HCT116 (cell line): Measurements from ENCODE around the gene ADARB1. TPM values are rescaled to one million over a fixed set of nuclear protein-coding genes. Genes with fewer than 3 reads are reported as not detected.

Experiments used
- ATAC-seq: fragments of 200-7000 bp; cut with Tn5 transposase; 2 replicates; pipeline ENCODE4 v1.9.1; 2020; ENCODE audit warnings: mild to moderate bottlenecking, moderate library complexity
- BruUV-seq: library from RNA; stranded (reverse); fragments of 400-500 nt; replicated peaks from 2 replicates; lab custom pipeline; 2021; lab: Mats Ljungman, UMichigan
- CTCF ChIA-PET: fragments of 300-600 bp; sonication (Branson Sonifier 250); formaldehyde crosslinking; loops from one replicate; lab custom pipeline; 2021; ENCODE audit warnings: antibody characterized with exemption; lab: Charles Lee
- POLR2A ChIA-PET: fragments of 300-600, 350-600 bp; sonication (Branson Sonifier 250); formaldehyde crosslinking; loops from one replicate; lab custom pipeline; 2021; ENCODE audit warnings: antibody characterized with exemption; lab: Charles Lee
- RAD21 ChIA-PET, 2 experiments: fragments of 300-600 bp; sonication (Branson Sonifier 250); formaldehyde crosslinking; loops; one replicate each; lab custom pipeline; 2023; ENCODE audit warnings: low total read pairs in 2 of 2; ENCODE audit not compliant: uncharacterized antibody in 2 of 2, unreplicated experiment in 2 of 2, low non-redundant PET in 1 of 2; lab: Charles Lee
- DNase-seq: peaks from one replicate; pipeline ENCODE4 v3.0.0-alpha.2; 2010; ENCODE audit warnings: low read depth, low spot score
- H2AFZ ChIP-seq: fragments of 200-600 bp; shearing (Covaris generic), sonication (generic); 2 replicates; pipeline ENCODE4 v1.6.1; 2017; ENCODE audit warnings: low read depth, mixed run types, mixed read lengths, antibody characterized with exemption, low read length; ENCODE audit not compliant: poor library complexity, severe bottlenecking
- H3K27ac ChIP-seq: 2 replicates; pipeline ENCODE4 v1.5.1; 2012; ENCODE audit warnings: low read depth, low read length
- H3K27me3 ChIP-seq: fragments of 200-600 bp; sonication (generic); 2 replicates; pipeline ENCODE4 v1.6.1; 2016; ENCODE audit warnings: mixed run types, low read length, mixed read lengths; ENCODE audit not compliant: insufficient read depth
- H3K36me3 ChIP-seq, 2 experiments: fragments of 200-500 bp in 1 of 2; fragments of 200-600 bp in 1 of 2; sonication (Bioruptor generic) in 1 of 2; sonication (generic) in 1 of 2; 2 replicates each; pipeline versions ENCODE4 v1.5.1 to v1.6.1; 2014 to 2016; ENCODE audit warnings: low read length in 2 of 2, inconsistent platforms in 1 of 2, mixed read lengths in 1 of 2, mixed run types in 1 of 2; ENCODE audit not compliant: insufficient read depth in 2 of 2, control insufficient read depth in 1 of 2
- H3K4me1 ChIP-seq, 2 experiments: fragments of 200-600 bp in 1 of 2; sonication (generic) in 1 of 2; 2 replicates each; pipeline versions ENCODE4 v1.5.1 to v1.6.1; 2012 to 2017; ENCODE audit warnings: low read length in 2 of 2, inconsistent platforms in 1 of 2, mild to moderate bottlenecking in 1 of 2, mixed read lengths in 1 of 2, mixed run types in 1 of 2, moderate library complexity in 1 of 2; ENCODE audit not compliant: insufficient read depth in 2 of 2, control insufficient read depth in 1 of 2
- H3K4me2 ChIP-seq: fragments of 200-600 bp; sonication (generic); 2 replicates; pipeline ENCODE4 v1.6.1; 2017; ENCODE audit warnings: mixed run types, low read length, mixed read lengths
- H3K4me3 ChIP-seq, 2 experiments: fragments of 200-600 bp in 1 of 2; sonication (generic) in 1 of 2; replicated peaks in 1 of 2; 2 replicates each; pipeline ENCODE4 v1.5.1; 2011 to 2016; ENCODE audit warnings: low read length in 2 of 2, control low read depth in 1 of 2, low read depth in 1 of 2, mild to moderate bottlenecking in 1 of 2, mixed read lengths in 1 of 2, mixed run types in 1 of 2
- H3K79me2 ChIP-seq: fragments of 200-600 bp; sonication (generic); 2 replicates; pipeline ENCODE4 v1.6.1; 2017; ENCODE audit warnings: mild to moderate bottlenecking, mixed run types, low read length, moderate library complexity, mixed read lengths; ENCODE audit not compliant: insufficient read depth
- H3K9ac ChIP-seq: fragments of 200-600 bp; sonication (generic); 2 replicates; pipeline ENCODE4 v1.6.1; 2016; ENCODE audit warnings: low read length, mixed read lengths
- H3K9me2 ChIP-seq: fragments of 200-600 bp; sonication (generic), shearing (Covaris generic); 2 replicates; pipeline ENCODE4 v1.6.1; 2017; ENCODE audit warnings: mixed run types, mild to moderate bottlenecking, moderate library complexity; ENCODE audit not compliant: insufficient read depth
- H3K9me3 ChIP-seq, 2 experiments: fragments of 200-500 bp in 1 of 2; fragments of 200-600 bp in 1 of 2; sonication (Bioruptor generic) in 1 of 2; sonication (generic) in 1 of 2; 2 replicates each; pipeline ENCODE4 v1.6.1; 2014 to 2017; ENCODE audit warnings: low read length in 2 of 2, mixed read lengths in 2 of 2, inconsistent platforms in 1 of 2, low read depth in 1 of 2, mild to moderate bottlenecking in 1 of 2, mixed run types in 1 of 2, moderate library complexity in 1 of 2; ENCODE audit not compliant: control insufficient read depth in 1 of 2, insufficient read depth in 1 of 2
- H4K20me1 ChIP-seq: fragments of 200-600 bp; sonication (generic), shearing (Covaris generic); 2 replicates; pipeline ENCODE4 v1.6.1; 2017; ENCODE audit warnings: mixed run types, mild to moderate bottlenecking, moderate library complexity; ENCODE audit not compliant: insufficient read depth
- CBX3 ChIP-seq: IDR thresholded peaks from 2 replicates; pipeline ENCODE4 v1.6.1; 2012; ENCODE audit warnings: low read depth
- CEBPB ChIP-seq: IDR thresholded peaks from 2 replicates; pipeline ENCODE4 v1.6.1; 2012; ENCODE audit warnings: low read depth
- EGR1 ChIP-seq: IDR thresholded peaks from 2 replicates; pipeline ENCODE4 v1.6.1; 2012; ENCODE audit warnings: low read depth
- ELF1 ChIP-seq: IDR thresholded peaks from 2 replicates; pipeline ENCODE4 v1.6.1; 2012; ENCODE audit warnings: low read depth, borderline replicate concordance
- EZH2 ChIP-seq: fragments of 200-600 bp; sonication (generic); IDR thresholded peaks from 2 replicates; pipeline ENCODE4 v1.6.1; 2017; ENCODE audit warnings: antibody characterized with exemption, mixed run types
- EZH2phosphoT487 ChIP-seq: fragments of 200-600 bp; IDR thresholded peaks from 2 replicates; pipeline ENCODE4 v1.6.1; 2018; ENCODE audit warnings: antibody characterized with exemption, borderline replicate concordance
- FOSL1 ChIP-seq: IDR thresholded peaks from 2 replicates; pipeline ENCODE4 v1.6.1; 2012; ENCODE audit warnings: low read depth
- JUND ChIP-seq: IDR thresholded peaks from 2 replicates; pipeline ENCODE4 v1.6.1; 2012
- POLR2A ChIP-seq: IDR thresholded peaks from 2 replicates; pipeline ENCODE4 v1.7.0; 2011; ENCODE audit warnings: borderline replicate concordance; ENCODE audit not compliant: insufficient read depth, insufficient read length; ENCODE audit errors: extremely low read depth
- RAD21 ChIP-seq: IDR thresholded peaks from 2 replicates; pipeline ENCODE4 v1.6.1; 2012; ENCODE audit warnings: low read depth, mild to moderate bottlenecking
- SIN3A ChIP-seq: IDR thresholded peaks from 2 replicates; pipeline ENCODE4 v1.6.1; 2012; ENCODE audit warnings: low read depth
- SP1 ChIP-seq: IDR thresholded peaks from 2 replicates; pipeline ENCODE4 v1.6.1; 2012; ENCODE audit warnings: low read depth
- SRF ChIP-seq: IDR thresholded peaks from 2 replicates; pipeline ENCODE4 v1.6.1; 2012; ENCODE audit warnings: low read depth
- TCF7L2 ChIP-seq: IDR thresholded peaks from 2 replicates; pipeline ENCODE4 v1.7.0; 2011; ENCODE audit warnings: borderline replicate concordance, inconsistent platforms; ENCODE audit not compliant: insufficient read depth, insufficient read length; ENCODE audit errors: extremely low read depth
- ZNF274 ChIP-seq: fragments of 200-500 bp; sonication (Bioruptor generic); IDR thresholded peaks from 2 replicates; pipeline ENCODE4 v1.6.1; 2014; ENCODE audit warnings: mild to moderate bottlenecking, low read depth, low read length, inconsistent platforms
- intact Hi-C: fragments of 100-400 bp; cut with micrococcal nuclease; formaldehyde crosslinking; loops from 2 replicates; pipeline ENCODE4 v1.10.0; 2022
- total RNA-seq: library from RNA; stranded (reverse); gene quantifications from one replicate; pipeline ENCODE4 v1.2.1, GENCODE V29; 2021; ENCODE audit not compliant: unreplicated experiment
- TF ChIP-seq, protein P1 (sequence below): IDR thresholded peaks from 2 replicates; pipeline ENCODE4 v1.6.1; 2012; ENCODE audit warnings: low read depth
- TF ChIP-seq, protein P2 (sequence below): IDR thresholded peaks from 2 replicates; pipeline ENCODE4 v1.6.1; 2011; ENCODE audit warnings: mild to moderate bottlenecking, low read length, moderate library complexity; ENCODE audit not compliant: insufficient replicate concordance; ENCODE audit errors: extremely low read depth

Gene ADARB1
- total RNA-seq, 1 experiment from 2014 or later = 13.5 TPM

DNA sequence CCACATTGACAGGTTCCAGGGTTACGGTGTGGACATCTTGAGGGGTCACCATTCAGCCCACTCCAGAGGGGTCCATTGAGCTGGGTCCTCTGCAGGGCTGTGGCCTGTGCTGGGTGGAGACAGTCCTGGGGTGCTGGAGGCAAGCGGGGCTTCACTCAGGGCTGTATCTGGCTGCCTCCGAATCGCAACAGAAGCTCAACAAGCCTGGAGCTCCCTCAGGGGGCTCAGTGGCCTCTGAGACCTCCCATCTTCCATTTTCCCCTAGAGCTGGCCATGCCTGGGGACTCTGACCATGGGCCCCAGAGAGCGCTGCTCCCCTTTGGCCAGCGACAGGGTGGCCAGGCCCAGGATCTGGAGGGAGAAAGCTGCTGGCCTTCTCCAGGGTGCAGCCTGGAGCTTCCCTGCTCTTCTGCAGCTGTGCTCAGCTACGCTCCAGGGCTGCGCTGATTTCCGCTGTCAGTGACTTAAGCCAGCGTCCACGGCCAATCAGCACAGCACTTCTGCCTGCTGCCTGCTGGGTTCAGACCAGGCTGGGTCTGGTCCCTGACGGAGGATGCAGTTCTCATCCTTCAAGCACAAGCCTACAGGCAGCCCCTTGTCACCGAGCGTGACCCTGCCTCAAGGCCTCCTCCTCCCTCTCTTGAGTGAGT lies 45.0 kb upstream of the ADARB1 start:
- RAD21 ChIA-PET = no interaction called here
- CTCF ChIA-PET = no interaction called here
- TF ChIP-seq SRF (no peak), TCF7L2 (no peak), JUND (no peak), POLR2A (no peak), RAD21 (no peak), CEBPB (no peak), ZNF274 (no peak), EZH2 (no peak), EGR1 (no peak), SP1 (no peak), SIN3A (no peak), EZH2phosphoT487 (no peak), CBX3 (no peak), ELF1 (no peak), FOSL1 (no peak)
- TF ChIP-seq, protein P1, sequence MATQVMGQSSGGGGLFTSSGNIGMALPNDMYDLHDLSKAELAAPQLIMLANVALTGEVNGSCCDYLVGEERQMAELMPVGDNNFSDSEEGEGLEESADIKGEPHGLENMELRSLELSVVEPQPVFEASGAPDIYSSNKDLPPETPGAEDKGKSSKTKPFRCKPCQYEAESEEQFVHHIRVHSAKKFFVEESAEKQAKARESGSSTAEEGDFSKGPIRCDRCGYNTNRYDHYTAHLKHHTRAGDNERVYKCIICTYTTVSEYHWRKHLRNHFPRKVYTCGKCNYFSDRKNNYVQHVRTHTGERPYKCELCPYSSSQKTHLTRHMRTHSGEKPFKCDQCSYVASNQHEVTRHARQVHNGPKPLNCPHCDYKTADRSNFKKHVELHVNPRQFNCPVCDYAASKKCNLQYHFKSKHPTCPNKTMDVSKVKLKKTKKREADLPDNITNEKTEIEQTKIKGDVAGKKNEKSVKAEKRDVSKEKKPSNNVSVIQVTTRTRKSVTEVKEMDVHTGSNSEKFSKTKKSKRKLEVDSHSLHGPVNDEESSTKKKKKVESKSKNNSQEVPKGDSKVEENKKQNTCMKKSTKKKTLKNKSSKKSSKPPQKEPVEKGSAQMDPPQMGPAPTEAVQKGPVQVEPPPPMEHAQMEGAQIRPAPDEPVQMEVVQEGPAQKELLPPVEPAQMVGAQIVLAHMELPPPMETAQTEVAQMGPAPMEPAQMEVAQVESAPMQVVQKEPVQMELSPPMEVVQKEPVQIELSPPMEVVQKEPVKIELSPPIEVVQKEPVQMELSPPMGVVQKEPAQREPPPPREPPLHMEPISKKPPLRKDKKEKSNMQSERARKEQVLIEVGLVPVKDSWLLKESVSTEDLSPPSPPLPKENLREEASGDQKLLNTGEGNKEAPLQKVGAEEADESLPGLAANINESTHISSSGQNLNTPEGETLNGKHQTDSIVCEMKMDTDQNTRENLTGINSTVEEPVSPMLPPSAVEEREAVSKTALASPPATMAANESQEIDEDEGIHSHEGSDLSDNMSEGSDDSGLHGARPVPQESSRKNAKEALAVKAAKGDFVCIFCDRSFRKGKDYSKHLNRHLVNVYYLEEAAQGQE = no peak
- TF ChIP-seq, protein P2, sequence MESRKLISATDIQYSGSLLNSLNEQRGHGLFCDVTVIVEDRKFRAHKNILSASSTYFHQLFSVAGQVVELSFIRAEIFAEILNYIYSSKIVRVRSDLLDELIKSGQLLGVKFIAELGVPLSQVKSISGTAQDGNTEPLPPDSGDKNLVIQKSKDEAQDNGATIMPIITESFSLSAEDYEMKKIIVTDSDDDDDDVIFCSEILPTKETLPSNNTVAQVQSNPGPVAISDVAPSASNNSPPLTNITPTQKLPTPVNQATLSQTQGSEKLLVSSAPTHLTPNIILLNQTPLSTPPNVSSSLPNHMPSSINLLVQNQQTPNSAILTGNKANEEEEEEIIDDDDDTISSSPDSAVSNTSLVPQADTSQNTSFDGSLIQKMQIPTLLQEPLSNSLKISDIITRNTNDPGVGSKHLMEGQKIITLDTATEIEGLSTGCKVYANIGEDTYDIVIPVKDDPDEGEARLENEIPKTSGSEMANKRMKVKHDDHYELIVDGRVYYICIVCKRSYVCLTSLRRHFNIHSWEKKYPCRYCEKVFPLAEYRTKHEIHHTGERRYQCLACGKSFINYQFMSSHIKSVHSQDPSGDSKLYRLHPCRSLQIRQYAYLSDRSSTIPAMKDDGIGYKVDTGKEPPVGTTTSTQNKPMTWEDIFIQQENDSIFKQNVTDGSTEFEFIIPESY = no peak
- ATAC-seq (no peak), DNase-seq (no peak)
- no TSS peak for BruUV-seq
- Histone ChIP-seq H2AFZ (no peak overlapping the region), H3K27ac (no peak overlapping the region), H4K20me1 (no peaks in the 10 kb centered on the region), H3K9me2 (no peaks in the 10 kb centered on the region), H3K4me2 (no peak overlapping the region), H3K4me1 (no peaks in the 10 kb centered on the region), H3K36me3 (no peaks in the 10 kb centered on the region), H3K27me3 (no peaks in the 10 kb centered on the region), H3K9ac (no peak overlapping the region), H3K9me3 (no peaks in the 10 kb centered on the region), H3K79me2 (no peaks in the 10 kb centered on the region), H3K4me3 (no peak overlapping the region)
- intact Hi-C loops = no loop called here
- POLR2A ChIA-PET = interaction anchor here (0.6 kb wide), 1 partner anchor 15 kb away, joined by 3 read pairs; no protein-coding TSS in a partner anchor
